Measurements from ENCODE around the gene DOCK7. TPM values are rescaled to one million over a fixed set of nuclear protein-coding genes. Genes with fewer than 3 reads are reported as not detected.

DOCK7 gene
- total RNA-seq, 2 experiments from 2014 or later, result 6.0 to 7.9 TPM

DNA sequence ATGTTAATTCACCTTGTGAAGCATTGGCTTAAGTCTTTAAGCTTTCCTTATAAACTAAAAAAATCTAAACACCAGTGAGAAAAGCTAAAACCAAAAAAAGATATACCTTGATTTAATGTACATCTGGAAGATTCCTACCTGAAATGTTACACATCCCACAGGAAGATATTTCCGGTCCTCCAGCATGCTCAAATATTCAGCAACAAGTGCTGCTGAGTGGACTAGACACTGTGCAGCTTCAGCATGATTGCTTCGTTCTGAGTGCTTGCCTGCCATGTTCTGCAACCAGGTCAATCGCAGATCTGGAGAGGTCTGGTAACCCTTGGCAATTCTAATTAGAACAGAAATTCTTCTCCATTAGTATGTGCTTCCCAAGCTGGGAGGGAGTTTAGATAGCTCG is 194.0 kb downstream of the DOCK7 start:
- DNase-seq (no peak), ATAC-seq (ENCODE audit: poor library complexity) (no peak)
- H3K4me3 ChIP-seq (ENCODE audit: low read length), result no peak overlapping the region
- peaks cover 43% of the 10 kb centered on the region for H3K36me3 Mint-ChIP-seq (ENCODE audit: low read depth)
- no peaks in the 10 kb centered on the region for H3K27me3 Mint-ChIP-seq
- no peaks in the 10 kb centered on the region for H3K9me3 ChIP-seq (ENCODE audit: control insufficient read depth in 1 of 2, insufficient read depth in 1 of 2, low read length in 2 of 2)
- no peaks in the 10 kb centered on the region for H3K9me3 Mint-ChIP-seq
- no peaks in the 10 kb centered on the region for H3K36me3 ChIP-seq (ENCODE audit: insufficient read depth, low read length)
- POLR2A ChIA-PET, result interaction anchor here (0.6 kb wide), 1 partner anchor 13 kb away, joined by 4 read pairs; no protein-coding TSS in a partner anchor
- no peak overlapping the region for H3K27ac Mint-ChIP-seq
- H3K27ac ChIP-seq (ENCODE audit: low read depth in 1 of 2, low read length in 2 of 2), result no peak overlapping the region
- no peaks in the 10 kb centered on the region for H3K27me3 ChIP-seq (ENCODE audit: control insufficient read depth in 1 of 2, insufficient read depth in 2 of 2, low read length in 2 of 2)
- intact Hi-C loops (cut with DNase I, micrococcal nuclease), result no loop called here
- no peaks in the 10 kb centered on the region for H3K4me1 ChIP-seq (ENCODE audit: insufficient read depth, low read length)
- no peak for TF ChIP-seq CTCF (IDR thresholded peaks at IDR 0.05)
- CTCF ChIA-PET, result no interaction called here
- no peaks in the 10 kb centered on the region for H3K4me1 Mint-ChIP-seq (ENCODE audit: low read depth)
- no peak overlapping the region for H3K4me3 Mint-ChIP-seq

- POLR2A ChIA-PET, result interaction anchor here (0.6 kb wide), 1 partner anchor 13 kb away, joined by 4 read pairs; no protein-coding TSS in a partner anchor
- CTCF ChIA-PET, result no interaction called here
- Histone ChIP-seq H3K36me3 (ENCODE audit: insufficient read depth, low read length) (no peaks in the 10 kb centered on the region), H3K4me1 (ENCODE audit: insufficient read depth, low read length) (no peaks in the 10 kb centered on the region), H3K4me3 (ENCODE audit: low read length) (no peak overlapping the region), H3K9me3 (ENCODE audit: control insufficient read depth in 1 of 2, insufficient read depth in 1 of 2, low read length in 2 of 2) (no peaks in the 10 kb centered on the region), H3K27me3 (ENCODE audit: control insufficient read depth in 1 of 2, insufficient read depth in 2 of 2, low read length in 2 of 2) (no peaks in the 10 kb centered on the region), H3K27ac (ENCODE audit: low read depth in 1 of 2, low read length in 2 of 2) (no peak overlapping the region)
- ATAC-seq (ENCODE audit: poor library complexity) (no peak), DNase-seq (no peak)
- peaks cover 43% of the 10 kb centered on the region for H3K36me3 Mint-ChIP-seq (ENCODE audit: low read depth)
- H3K27me3 Mint-ChIP-seq, result no peaks in the 10 kb centered on the region
- H3K9me3 Mint-ChIP-seq, result no peaks in the 10 kb centered on the region
- no peak overlapping the region for H3K4me3 Mint-ChIP-seq
- no peaks in the 10 kb centered on the region for H3K4me1 Mint-ChIP-seq (ENCODE audit: low read depth)
- no peak overlapping the region for H3K27ac Mint-ChIP-seq
- intact Hi-C loops (cut with DNase I, micrococcal nuclease), result no loop called here
- no peak for TF ChIP-seq CTCF (IDR thresholded peaks at IDR 0.05)
Observed at GRCh38 chr1:62493656-62494055, 194.5 kb downstream of the DOCK7 start.

- TF ChIP-seq CTCF (IDR thresholded peaks at IDR 0.05), result no peak
- H3K4me3 Mint-ChIP-seq, result no peak overlapping the region
- no peaks in the 10 kb centered on the region for H3K9me3 Mint-ChIP-seq
- Histone ChIP-seq H3K4me1 (ENCODE audit: insufficient read depth, low read length) (no peaks in the 10 kb centered on the region), H3K27ac (ENCODE audit: low read depth in 1 of 2, low read length in 2 of 2) (no peak overlapping the region), H3K27me3 (ENCODE audit: control insufficient read depth in 1 of 2, insufficient read depth in 2 of 2, low read length in 2 of 2) (no peaks in the 10 kb centered on the region), H3K4me3 (ENCODE audit: low read length) (no peak overlapping the region), H3K9me3 (ENCODE audit: control insufficient read depth in 1 of 2, insufficient read depth in 1 of 2, low read length in 2 of 2) (no peaks in the 10 kb centered on the region), H3K36me3 (ENCODE audit: insufficient read depth, low read length) (no peaks in the 10 kb centered on the region)
- ATAC-seq (ENCODE audit: poor library complexity) (no peak), DNase-seq (no peak)
- CTCF ChIA-PET, result no interaction called here
- H3K27me3 Mint-ChIP-seq, result no peaks in the 10 kb centered on the region
- H3K27ac Mint-ChIP-seq, result no peak overlapping the region
- no peaks in the 10 kb centered on the region for H3K4me1 Mint-ChIP-seq (ENCODE audit: low read depth)
- intact Hi-C loops (cut with DNase I, micrococcal nuclease), result no loop called here
- POLR2A ChIA-PET, result no interaction called here
- H3K36me3 Mint-ChIP-seq (ENCODE audit: low read depth), result peaks cover 48% of the 10 kb centered on the region
Observed at GRCh38 chr1:62492521-62492920, 195.7 kb downstream of the DOCK7 start.
